HCT116 (cell line): ENCODE data around the gene MS4A4E. TPM values are rescaled to one million over a fixed set of nuclear protein-coding genes. Genes with fewer than 3 reads are reported as not detected.
"Not testable (repeated sequence)": the region's sequence is repeated elsewhere in the genome, so short reads cannot be mapped to it uniquely, and the experiment has no call there.

Experiments
- ATAC-seq: fragments of 200-7000 bp; cut with Tn5 transposase; 2 replicates; pipeline ENCODE4 v1.9.1; 2020; ENCODE audit warnings: mild to moderate bottlenecking, moderate library complexity
- BruUV-seq: library from RNA; stranded (reverse); fragments of 400-500 nt; replicated peaks from 2 replicates; lab custom pipeline; 2021; lab: Mats Ljungman, UMichigan
- CTCF ChIA-PET: fragments of 300-600 bp; sonication (Branson Sonifier 250); formaldehyde crosslinking; loops from one replicate; lab custom pipeline; 2021; ENCODE audit warnings: antibody characterized with exemption; lab: Charles Lee
- POLR2A ChIA-PET: fragments of 300-600, 350-600 bp; sonication (Branson Sonifier 250); formaldehyde crosslinking; loops from one replicate; lab custom pipeline; 2021; ENCODE audit warnings: antibody characterized with exemption; lab: Charles Lee
- RAD21 ChIA-PET, 2 experiments: fragments of 300-600 bp; sonication (Branson Sonifier 250); formaldehyde crosslinking; loops; one replicate each; lab custom pipeline; 2023; ENCODE audit warnings: low total read pairs in 2 of 2; ENCODE audit not compliant: uncharacterized antibody in 2 of 2, unreplicated experiment in 2 of 2, low non-redundant PET in 1 of 2; lab: Charles Lee
- DNase-seq: peaks from one replicate; pipeline ENCODE4 v3.0.0-alpha.2; 2010; ENCODE audit warnings: low read depth, low spot score
- H2AFZ ChIP-seq: fragments of 200-600 bp; shearing (Covaris generic), sonication (generic); 2 replicates; pipeline ENCODE4 v1.6.1; 2017; ENCODE audit warnings: low read depth, mixed run types, mixed read lengths, antibody characterized with exemption, low read length; ENCODE audit not compliant: poor library complexity, severe bottlenecking
- H3K27ac ChIP-seq: 2 replicates; pipeline ENCODE4 v1.5.1; 2012; ENCODE audit warnings: low read depth, low read length
- H3K27me3 ChIP-seq: fragments of 200-600 bp; sonication (generic); 2 replicates; pipeline ENCODE4 v1.6.1; 2016; ENCODE audit warnings: mixed run types, low read length, mixed read lengths; ENCODE audit not compliant: insufficient read depth
- H3K36me3 ChIP-seq, 2 experiments: fragments of 200-500 bp in 1 of 2; fragments of 200-600 bp in 1 of 2; sonication (Bioruptor generic) in 1 of 2; sonication (generic) in 1 of 2; 2 replicates each; pipeline versions ENCODE4 v1.5.1 to v1.6.1; 2014 to 2016; ENCODE audit warnings: low read length in 2 of 2, inconsistent platforms in 1 of 2, mixed read lengths in 1 of 2, mixed run types in 1 of 2; ENCODE audit not compliant: insufficient read depth in 2 of 2, control insufficient read depth in 1 of 2
- H3K4me1 ChIP-seq, 2 experiments: fragments of 200-600 bp in 1 of 2; sonication (generic) in 1 of 2; 2 replicates each; pipeline versions ENCODE4 v1.5.1 to v1.6.1; 2012 to 2017; ENCODE audit warnings: low read length in 2 of 2, inconsistent platforms in 1 of 2, mild to moderate bottlenecking in 1 of 2, mixed read lengths in 1 of 2, mixed run types in 1 of 2, moderate library complexity in 1 of 2; ENCODE audit not compliant: insufficient read depth in 2 of 2, control insufficient read depth in 1 of 2
- H3K4me2 ChIP-seq: fragments of 200-600 bp; sonication (generic); 2 replicates; pipeline ENCODE4 v1.6.1; 2017; ENCODE audit warnings: mixed run types, low read length, mixed read lengths
- H3K4me3 ChIP-seq, 2 experiments: fragments of 200-600 bp in 1 of 2; sonication (generic) in 1 of 2; replicated peaks in 1 of 2; 2 replicates each; pipeline ENCODE4 v1.5.1; 2011 to 2016; ENCODE audit warnings: low read length in 2 of 2, control low read depth in 1 of 2, low read depth in 1 of 2, mild to moderate bottlenecking in 1 of 2, mixed read lengths in 1 of 2, mixed run types in 1 of 2
- H3K79me2 ChIP-seq: fragments of 200-600 bp; sonication (generic); 2 replicates; pipeline ENCODE4 v1.6.1; 2017; ENCODE audit warnings: mild to moderate bottlenecking, mixed run types, low read length, moderate library complexity, mixed read lengths; ENCODE audit not compliant: insufficient read depth
- H3K9ac ChIP-seq: fragments of 200-600 bp; sonication (generic); 2 replicates; pipeline ENCODE4 v1.6.1; 2016; ENCODE audit warnings: low read length, mixed read lengths
- H3K9me2 ChIP-seq: fragments of 200-600 bp; sonication (generic), shearing (Covaris generic); 2 replicates; pipeline ENCODE4 v1.6.1; 2017; ENCODE audit warnings: mixed run types, mild to moderate bottlenecking, moderate library complexity; ENCODE audit not compliant: insufficient read depth
- H3K9me3 ChIP-seq, 2 experiments: fragments of 200-500 bp in 1 of 2; fragments of 200-600 bp in 1 of 2; sonication (Bioruptor generic) in 1 of 2; sonication (generic) in 1 of 2; 2 replicates each; pipeline ENCODE4 v1.6.1; 2014 to 2017; ENCODE audit warnings: low read length in 2 of 2, mixed read lengths in 2 of 2, inconsistent platforms in 1 of 2, low read depth in 1 of 2, mild to moderate bottlenecking in 1 of 2, mixed run types in 1 of 2, moderate library complexity in 1 of 2; ENCODE audit not compliant: control insufficient read depth in 1 of 2, insufficient read depth in 1 of 2
- H4K20me1 ChIP-seq: fragments of 200-600 bp; sonication (generic), shearing (Covaris generic); 2 replicates; pipeline ENCODE4 v1.6.1; 2017; ENCODE audit warnings: mixed run types, mild to moderate bottlenecking, moderate library complexity; ENCODE audit not compliant: insufficient read depth
- CBX3 ChIP-seq: IDR thresholded peaks from 2 replicates; pipeline ENCODE4 v1.6.1; 2012; ENCODE audit warnings: low read depth
- FOSL1 ChIP-seq: IDR thresholded peaks from 2 replicates; pipeline ENCODE4 v1.6.1; 2012; ENCODE audit warnings: low read depth
- POLR2AphosphoS5 ChIP-seq: IDR thresholded peaks from 2 replicates; pipeline ENCODE4 v1.6.1; 2011; ENCODE audit warnings: mild to moderate bottlenecking, low read depth, low read length, moderate library complexity
- RAD21 ChIP-seq: IDR thresholded peaks from 2 replicates; pipeline ENCODE4 v1.6.1; 2012; ENCODE audit warnings: low read depth, mild to moderate bottlenecking
- REST ChIP-seq: IDR thresholded peaks from 2 replicates; pipeline ENCODE4 v1.6.1; 2012; ENCODE audit warnings: low read depth
- SP1 ChIP-seq: IDR thresholded peaks from 2 replicates; pipeline ENCODE4 v1.6.1; 2012; ENCODE audit warnings: low read depth
- SRF ChIP-seq: IDR thresholded peaks from 2 replicates; pipeline ENCODE4 v1.6.1; 2012; ENCODE audit warnings: low read depth
- TCF7L2 ChIP-seq: IDR thresholded peaks from 2 replicates; pipeline ENCODE4 v1.7.0; 2011; ENCODE audit warnings: borderline replicate concordance, inconsistent platforms; ENCODE audit not compliant: insufficient read depth, insufficient read length; ENCODE audit errors: extremely low read depth
- ZNF274 ChIP-seq: fragments of 200-500 bp; sonication (Bioruptor generic); IDR thresholded peaks from 2 replicates; pipeline ENCODE4 v1.6.1; 2014; ENCODE audit warnings: mild to moderate bottlenecking, low read depth, low read length, inconsistent platforms
- intact Hi-C: fragments of 100-400 bp; cut with micrococcal nuclease; formaldehyde crosslinking; loops from 2 replicates; pipeline ENCODE4 v1.10.0; 2022
- total RNA-seq: library from RNA; stranded (reverse); gene quantifications from one replicate; pipeline ENCODE4 v1.2.1, GENCODE V29; 2021; ENCODE audit not compliant: unreplicated experiment
- TF ChIP-seq, protein P1 (sequence below): IDR thresholded peaks from 2 replicates; pipeline ENCODE4 v1.6.1; 2012

Gene MS4A4E
- total RNA-seq, 1 experiment from 2014 or later = not detected

DNA sequence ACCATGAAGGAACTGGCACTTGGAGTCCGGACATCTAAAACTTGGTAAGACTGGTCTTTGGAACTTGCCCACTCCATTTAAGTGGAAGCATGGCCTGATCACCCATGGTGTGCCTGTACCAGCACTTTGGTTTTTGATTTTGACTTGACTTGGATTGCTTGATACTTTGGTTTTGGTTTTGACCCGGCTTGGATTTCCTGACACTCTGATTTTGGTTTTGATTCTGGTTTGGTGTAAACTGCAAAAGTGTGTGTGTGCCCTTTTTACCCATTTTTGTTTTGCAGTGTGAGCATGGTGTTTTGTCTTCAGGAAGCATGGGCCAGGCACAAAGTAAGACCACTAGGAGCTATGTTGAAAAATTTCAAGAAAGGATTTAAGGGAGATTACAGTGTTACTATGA lies 56.8 kb downstream of the MS4A4E start:
- H3K27ac ChIP-seq, BruUV-seq, intact Hi-C loops, H3K9me3 ChIP-seq, H3K27me3 ChIP-seq, POLR2A ChIA-PET, ATAC-seq, H3K4me2 ChIP-seq, H4K20me1 ChIP-seq, H3K4me1 ChIP-seq, RAD21 ChIA-PET, DNase-seq, H3K9ac ChIP-seq, H3K9me2 ChIP-seq, H3K4me3 ChIP-seq, H2AFZ ChIP-seq, CTCF ChIA-PET, H3K79me2 ChIP-seq, H3K36me3 ChIP-seq: not testable (repeated sequence)

GRCh38 chr11:60185512-60185827 lies 57.5 kb downstream of the MS4A4E start:
- H3K9me2 ChIP-seq, POLR2A ChIA-PET, H3K9ac ChIP-seq, H2AFZ ChIP-seq, H4K20me1 ChIP-seq, ATAC-seq, DNase-seq, RAD21 ChIA-PET, H3K4me3 ChIP-seq, H3K79me2 ChIP-seq, H3K9me3 ChIP-seq, H3K4me1 ChIP-seq, intact Hi-C loops, H3K27me3 ChIP-seq, CTCF ChIA-PET, H3K36me3 ChIP-seq, H3K4me2 ChIP-seq, H3K27ac ChIP-seq, BruUV-seq: not testable (repeated sequence)

- ChIA-PET CTCF (no interaction called here), RAD21 (no interaction called here), POLR2A (no interaction called here)
- Histone ChIP-seq H4K20me1 (no peaks in the 10 kb centered on the region), H3K9ac (no peak overlapping the region), H3K36me3 (no peaks in the 10 kb centered on the region), H3K4me2 (no peak overlapping the region), H3K9me2 (no peaks in the 10 kb centered on the region), H3K27ac (no peak overlapping the region), H3K9me3 (no peaks in the 10 kb centered on the region), H3K4me3 (no peak overlapping the region), H3K4me1 (no peaks in the 10 kb centered on the region), H2AFZ (no peak overlapping the region), H3K79me2 (no peaks in the 10 kb centered on the region), H3K27me3 (0 out of 2 replicates have a peak, but pooled peaks cover 4% of the 10 kb centered on the region)
- intact Hi-C loops = no loop called here
- BruUV-seq = no TSS peak
- no peak for ATAC-seq
- DNase-seq = no peak
- no peak for TF ChIP-seq RAD21
- no peak for TF ChIP-seq SRF
- TF ChIP-seq CBX3 = no peak
- TF ChIP-seq ZNF274 = no peak
- TF ChIP-seq SP1 = no peak
- TF ChIP-seq REST = no peak
- no peak for TF ChIP-seq TCF7L2
- no peak for TF ChIP-seq FOSL1
- TF ChIP-seq, protein P1, sequence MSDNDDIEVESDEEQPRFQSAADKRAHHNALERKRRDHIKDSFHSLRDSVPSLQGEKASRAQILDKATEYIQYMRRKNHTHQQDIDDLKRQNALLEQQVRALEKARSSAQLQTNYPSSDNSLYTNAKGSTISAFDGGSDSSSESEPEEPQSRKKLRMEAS = no peak
- no peak for TF ChIP-seq POLR2AphosphoS5
Observed at GRCh38 chr11:60184824-60185511, 58.0 kb downstream of the MS4A4E start.
